NCI-H1694 (cell line): Measurements from ENCODE around the gene TNFRSF25.
"Not testable (repeated sequence)": the region's sequence is repeated elsewhere in the genome, so short reads cannot be mapped to it uniquely, and the experiment has no call there.

Experiments used
- DNase-seq: peaks from one replicate; lab custom pipeline; 2025; lab: John Stamatoyannopoulos, UW

The TNFRSF25 gene

GRCh38 chr1:6501279-6501813 is 35.4 kb upstream of the TNFRSF25 start:
- DNase-seq: no peak

- DNase-seq: no peak
Measured at GRCh38 chr1:6500544-6501278, 34.7 kb upstream of the TNFRSF25 start.

- DNase-seq: no peak
Measured at GRCh38 chr1:6499296-6499695, 33.3 kb upstream of the TNFRSF25 start.

- no peak for DNase-seq
Measured at GRCh38 chr1:6498576-6499111, 32.7 kb upstream of the TNFRSF25 start.

- DNase-seq: no peak
Measured at GRCh38 chr1:6497867-6498575, 32.0 kb upstream of the TNFRSF25 start.

GRCh38 chr1:6497215-6497866 is 31.4 kb upstream of the TNFRSF25 start:
- DNase-seq: no peak

GRCh38 chr1:6496890-6497214 is 30.9 kb upstream of the TNFRSF25 start:
- no peak for DNase-seq

- DNase-seq: no peak
Measured at GRCh38 chr1:6496365-6496721, 30.4 kb upstream of the TNFRSF25 start.

GRCh38 chr1:6495540-6496364 is 29.8 kb upstream of the TNFRSF25 start:
- DNase-seq: no peak

GRCh38 chr1:6495041-6495441 is 29.1 kb upstream of the TNFRSF25 start:
- peak; percentile 62 for DNase-seq

- no peak for DNase-seq
Measured at GRCh38 chr1:6494627-6495026, 28.7 kb upstream of the TNFRSF25 start.

- not testable (repeated sequence) for DNase-seq
Measured at GRCh38 chr1:6493834-6494223, 27.9 kb upstream of the TNFRSF25 start.

- no peak for DNase-seq
Measured at GRCh38 chr1:6491966-6492365, 26.0 kb upstream of the TNFRSF25 start.

- no peak for DNase-seq
Measured at GRCh38 chr1:6491480-6491962, 25.5 kb upstream of the TNFRSF25 start, which contains the start of gene PLEKHG5. Gene PLEKHG5, minus strand, starts transcription at chr1:6491667. Its CDS starts 14,096 bp downstream, at chr1:6477571.

- DNase-seq: no peak
Measured at GRCh38 chr1:6491081-6491449, 25.1 kb upstream of the TNFRSF25 start.

GRCh38 chr1:6490181-6491080 is 24.5 kb upstream of the TNFRSF25 start:
- no peak for DNase-seq

GRCh38 chr1:6489799-6490180 is 23.8 kb upstream of the TNFRSF25 start:
- DNase-seq: peak; percentile 35

- no peak for DNase-seq
Measured at GRCh38 chr1:6489383-6489765, 23.4 kb upstream of the TNFRSF25 start.

GRCh38 chr1:6488602-6489382 is 22.8 kb upstream of the TNFRSF25 start:
- DNase-seq: no peak
